Measurements from ENCODE around the gene SP2.

DNA sequence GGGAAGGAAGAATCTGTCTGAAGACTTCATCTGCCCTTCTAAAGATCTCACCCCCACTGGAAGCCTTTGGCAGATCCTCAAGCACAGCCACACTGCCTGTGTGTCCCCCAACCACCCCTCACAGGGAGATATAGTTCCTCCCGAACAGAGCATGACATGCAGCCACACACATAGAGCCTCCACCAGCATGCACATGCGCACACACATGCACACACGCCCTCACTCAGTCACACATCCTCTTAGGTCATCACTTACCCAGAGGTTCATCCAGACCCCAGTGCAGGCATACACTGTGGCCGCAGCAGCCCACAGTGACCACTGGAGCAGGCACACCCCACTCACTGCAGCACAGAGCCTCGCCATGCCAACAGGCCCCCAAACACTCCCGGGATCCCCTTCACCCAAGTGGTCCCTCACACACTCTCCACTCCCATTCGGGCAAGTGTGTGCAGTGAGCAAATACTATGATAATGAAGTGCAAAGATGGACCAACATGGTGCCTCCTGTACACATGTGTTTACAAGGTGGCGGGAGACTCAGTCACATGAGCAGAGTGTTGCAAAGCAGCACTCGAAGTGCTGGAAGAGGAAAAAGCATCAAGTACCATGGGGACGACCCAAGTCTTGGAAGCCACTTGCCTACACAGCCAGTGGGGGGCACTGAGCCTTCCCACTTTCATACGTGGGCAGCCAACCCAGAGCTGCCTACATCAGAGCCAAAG lies 28.1 kb upstream of the SP2 start:
- TF ChIP-seq POLR2A (IDR thresholded peaks at IDR 0.05; ENCODE audit: low read depth, low read length) (no peak), POLR2AphosphoS5 (IDR thresholded peaks at IDR 0.05; ENCODE audit: low read depth, low read length) (no peak)
